ENCODE data around the gene MATK. TPM values are rescaled to one million over a fixed set of nuclear protein-coding genes. Genes with fewer than 3 reads are reported as not detected.

MATK gene
- total RNA-seq, 1 donor from 2014 or later = 1.8 TPM

GRCh38 chr19:3773814-3774515 lies 12.2 kb downstream of the MATK start:
- Mint-ChIP-seq H3K9me3 (ENCODE audit: low read depth) (no peaks in the 10 kb centered on the region), H3K27me3 (no peaks in the 10 kb centered on the region), H3K36me3 (ENCODE audit: insufficient read depth) (peaks cover under 1% of the 10 kb centered on the region), H3K4me1 (ENCODE audit: low read depth) (no peaks in the 10 kb centered on the region), H3K4me3 (ENCODE audit: low read depth) (no peak overlapping the region), H3K27ac (no peak overlapping the region)
- TF ChIP-seq CTCF (IDR thresholded peaks at IDR 0.05; ENCODE audit: unreplicated experiment) = no peak
- DNase-seq (ENCODE audit: low spot score, unreplicated experiment) = no peak

GRCh38 chr19:3771906-3772455 lies 14.2 kb downstream of the MATK start, which contains the start of gene RAX2:
RAX2 (minus strand) TSS chr19:3772228; CDS start chr19:3771742, 486 bp downstream.
- DNase-seq (ENCODE audit: low spot score, unreplicated experiment) = no peak
- no peak within 1 kb of the TSS for H3K27ac Mint-ChIP-seq
- no peaks in the 10 kb centered on the region for H3K27me3 Mint-ChIP-seq
- no peak for TF ChIP-seq CTCF (IDR thresholded peaks at IDR 0.05; ENCODE audit: unreplicated experiment)
- H3K4me3 Mint-ChIP-seq (ENCODE audit: low read depth) = no peak within 1 kb of the TSS
- H3K36me3 Mint-ChIP-seq (ENCODE audit: insufficient read depth) = peaks cover 2% of the 10 kb centered on the region
- H3K4me1 Mint-ChIP-seq (ENCODE audit: low read depth) = no peaks in the 10 kb centered on the region
- H3K9me3 Mint-ChIP-seq (ENCODE audit: low read depth) = no peaks in the 10 kb centered on the region

GRCh38 chr19:3771000-3771905 lies 14.9 kb downstream of the MATK start:
- TF ChIP-seq CTCF (IDR thresholded peaks at IDR 0.05; ENCODE audit: unreplicated experiment) = no peak
- Mint-ChIP-seq H3K27me3 (no peaks in the 10 kb centered on the region), H3K4me1 (ENCODE audit: low read depth) (no peaks in the 10 kb centered on the region), H3K27ac (no peak overlapping the region), H3K36me3 (ENCODE audit: insufficient read depth) (peaks cover 4% of the 10 kb centered on the region), H3K9me3 (ENCODE audit: low read depth) (no peaks in the 10 kb centered on the region), H3K4me3 (ENCODE audit: low read depth) (no peak overlapping the region)
- DNase-seq (ENCODE audit: low spot score, unreplicated experiment) = no peak

GRCh38 chr19:3770136-3770999 lies 15.8 kb downstream of the MATK start:
- peaks cover 4% of the 10 kb centered on the region for H3K36me3 Mint-ChIP-seq (ENCODE audit: insufficient read depth)
- no peak for TF ChIP-seq CTCF (IDR thresholded peaks at IDR 0.05; ENCODE audit: unreplicated experiment)
- H3K27me3 Mint-ChIP-seq = no peaks in the 10 kb centered on the region
- H3K27ac Mint-ChIP-seq = no peak overlapping the region
- DNase-seq (ENCODE audit: low spot score, unreplicated experiment) = no peak
- no peaks in the 10 kb centered on the region for H3K9me3 Mint-ChIP-seq (ENCODE audit: low read depth)
- H3K4me3 Mint-ChIP-seq (ENCODE audit: low read depth) = no peak overlapping the region
- H3K4me1 Mint-ChIP-seq (ENCODE audit: low read depth) = no peaks in the 10 kb centered on the region
